H9 (cell line): ENCODE measurements around the gene CAPN9. TPM values are rescaled to one million over a fixed set of nuclear protein-coding genes. Genes with fewer than 3 reads are reported as not detected.

Source experiments
- DNase-seq: peaks from one replicate; pipeline ENCODE4 v3.0.0-alpha.2; 2017
- H2AFZ ChIP-seq: one replicate; pipeline ENCODE4 v1.6.1; 2013; ENCODE audit warnings: mild to moderate bottlenecking, low read length, control low read depth, moderate library complexity
- H2AK5ac ChIP-seq: 2 replicates; pipeline ENCODE4 v1.6.1; 2013; ENCODE audit warnings: low read length, control low read depth, mixed read lengths; ENCODE audit not compliant: insufficient read length
- H2BK120ac ChIP-seq: one replicate; pipeline ENCODE4 v1.6.1; 2013; ENCODE audit warnings: low read depth, mild to moderate bottlenecking, low read length, control low read depth, inconsistent platforms; ENCODE audit not compliant: poor library complexity, severe bottlenecking
- H2BK12ac ChIP-seq: 2 replicates; pipeline ENCODE4 v1.6.1; 2013; ENCODE audit warnings: low read length, control low read depth, mixed read lengths, low read depth; ENCODE audit not compliant: insufficient read length
- H2BK15ac ChIP-seq: 2 replicates; pipeline ENCODE4 v1.6.1; 2013; ENCODE audit warnings: low read depth, low read length, control low read depth
- H2BK20ac ChIP-seq: one replicate; pipeline ENCODE4 v1.6.1; 2013; ENCODE audit warnings: low read depth, mild to moderate bottlenecking, low read length, control low read depth, inconsistent platforms; ENCODE audit not compliant: poor library complexity, severe bottlenecking
- H2BK5ac ChIP-seq: 2 replicates; pipeline ENCODE4 v1.6.1; 2013; ENCODE audit warnings: low read length, control low read depth, mixed read lengths; ENCODE audit not compliant: insufficient read length
- H3K14ac ChIP-seq: 2 replicates; pipeline ENCODE4 v1.6.1; 2013; ENCODE audit warnings: low read length, control low read depth; ENCODE audit not compliant: insufficient read depth
- H3K18ac ChIP-seq: 2 replicates; pipeline ENCODE4 v1.6.1; 2013; ENCODE audit warnings: low read depth, mild to moderate bottlenecking, mixed read lengths, low read length, control low read depth; ENCODE audit not compliant: insufficient read length
- H3K23ac ChIP-seq: 2 replicates; pipeline ENCODE4 v1.6.1; 2013; ENCODE audit warnings: low read length, control low read depth, mixed read lengths, low read depth; ENCODE audit not compliant: insufficient read length
- H3K23me2 ChIP-seq: 2 replicates; pipeline ENCODE4 v1.6.1; 2013; ENCODE audit warnings: low read depth, mild to moderate bottlenecking, mixed read lengths, low read length, control low read depth; ENCODE audit not compliant: insufficient read length, poor library complexity, severe bottlenecking
- H3K27ac ChIP-seq: 2 replicates; pipeline ENCODE4 v1.5.1; 2013; ENCODE audit warnings: low read length, control low read depth, mixed read lengths, low read depth; ENCODE audit not compliant: insufficient read length
- H3K27me3 ChIP-seq: 2 replicates; pipeline ENCODE4 v1.6.1; 2013; ENCODE audit warnings: low read length, control low read depth, inconsistent platforms; ENCODE audit not compliant: insufficient read depth
- H3K4ac ChIP-seq: 2 replicates; pipeline ENCODE4 v1.6.1; 2013; ENCODE audit warnings: low read depth, mild to moderate bottlenecking, control low read depth, inconsistent platforms, low read length, moderate library complexity
- H3K4me1 ChIP-seq: 2 replicates; pipeline ENCODE4 v1.6.1; 2013; ENCODE audit warnings: low read length, control low read depth, inconsistent platforms; ENCODE audit not compliant: insufficient read depth
- H3K4me2 ChIP-seq: 2 replicates; pipeline ENCODE4 v1.6.1; 2013; ENCODE audit warnings: low read length, control low read depth, mixed read lengths; ENCODE audit not compliant: insufficient read length, insufficient read depth
- H3K56ac ChIP-seq: 2 replicates; pipeline ENCODE4 v1.6.1; 2013; ENCODE audit warnings: low read depth, mild to moderate bottlenecking, mixed read lengths, low read length, control low read depth; ENCODE audit not compliant: insufficient read length
- H3K79me1 ChIP-seq: 2 replicates; pipeline ENCODE4 v1.6.1; 2013; ENCODE audit warnings: low read depth, mild to moderate bottlenecking, moderate library complexity, low read length, control low read depth, inconsistent platforms; ENCODE audit not compliant: insufficient read depth, poor library complexity, severe bottlenecking
- H3K79me2 ChIP-seq: 2 replicates; pipeline ENCODE4 v1.6.1; 2013; ENCODE audit warnings: low read length, control low read depth, inconsistent platforms; ENCODE audit not compliant: insufficient read depth
- H3K9ac ChIP-seq: 2 replicates; pipeline ENCODE4 v1.6.1; 2013; ENCODE audit warnings: low read length, control low read depth, mixed read lengths; ENCODE audit not compliant: insufficient read length; ENCODE audit errors: extremely low read depth
- H3K9me3 ChIP-seq: one replicate; pipeline ENCODE4 v1.6.1; 2013; ENCODE audit warnings: low read depth, low read length, inconsistent platforms; ENCODE audit not compliant: control insufficient read depth
- H3T11ph ChIP-seq: one replicate; pipeline ENCODE4 v1.6.1; 2013; ENCODE audit warnings: mild to moderate bottlenecking, low read length, control low read depth, inconsistent platforms
- H4K20me1 ChIP-seq: one replicate; pipeline ENCODE4 v1.6.1; 2013; ENCODE audit not compliant: control insufficient read depth, insufficient read length, insufficient read depth
- H4K5ac ChIP-seq: 2 replicates; pipeline ENCODE4 v1.6.1; 2013; ENCODE audit warnings: low read depth, mild to moderate bottlenecking, mixed read lengths, low read length, control low read depth; ENCODE audit not compliant: insufficient read length
- H4K8ac ChIP-seq: replicated peaks from 2 replicates; pipeline ENCODE4 v1.6.1; 2013; ENCODE audit warnings: low read length, control low read depth, mixed read lengths, low read depth; ENCODE audit not compliant: insufficient read length
- H4K91ac ChIP-seq: 2 replicates; pipeline ENCODE4 v1.6.1; 2013; ENCODE audit warnings: low read depth, mild to moderate bottlenecking, moderate library complexity, mixed read lengths, low read length, control low read depth; ENCODE audit not compliant: insufficient read length
- H3K27ac Mint-ChIP-seq, 3 experiments: 2 replicates in 2 of 3; 3 replicates in 1 of 3; pipeline ENCODE4 v1.8.0; 2020 to 2021; ENCODE audit warnings: mixed read lengths in 3 of 3, mild to moderate bottlenecking in 1 of 3, moderate library complexity in 1 of 3
- H3K27me3 Mint-ChIP-seq: 2 replicates; pipeline ENCODE4 v1.8.0; 2021; ENCODE audit warnings: low read depth, mild to moderate bottlenecking, moderate library complexity, mixed read lengths
- H3K36me3 Mint-ChIP-seq, 3 experiments: 2 replicates in 2 of 3; 3 replicates in 1 of 3; pipeline ENCODE4 v1.8.0; 2020 to 2021; ENCODE audit warnings: low read depth in 3 of 3, mixed read lengths in 3 of 3; ENCODE audit not compliant: insufficient read depth in 1 of 3
- H3K4me1 Mint-ChIP-seq, 2 experiments: 2 replicates each; pipeline ENCODE4 v1.8.0; 2020; ENCODE audit warnings: mixed read lengths in 2 of 2
- H3K4me3 Mint-ChIP-seq, 2 experiments: 2 replicates in 1 of 2; 3 replicates in 1 of 2; pipeline ENCODE4 v1.8.0; 2020 to 2021; ENCODE audit warnings: mild to moderate bottlenecking in 2 of 2, mixed read lengths in 2 of 2, moderate library complexity in 1 of 2
- H3K9me3 Mint-ChIP-seq, 2 experiments: 2 replicates in 1 of 2; 3 replicates in 1 of 2; pipeline ENCODE4 v1.8.0; 2020; ENCODE audit warnings: mild to moderate bottlenecking in 2 of 2, mixed read lengths in 2 of 2, moderate library complexity in 1 of 2
- WGBS: extraction: QIAGEN DNeasy Blood & Tissue Kit; methylation state at CpG from one replicate; pipeline ENCODE4 v1.1.7; 2013; ENCODE audit warnings: missing lambda C conversion rate, low lambda C conversion rate, mixed read lengths; ENCODE audit not compliant: insufficient read length; ENCODE audit errors: extremely low coverage; 5-methylcytosine and 5-hydroxymethylcytosine counted together
- total RNA-seq: library from RNA; stranded (reverse); gene quantifications from 2 replicates; pipeline ENCODE4 v1.2.1, GENCODE V29; 2021
- TF ChIP-seq, protein P1 (sequence below): fragments of 200-600 bp; sonication (generic); conservative IDR thresholded peaks from 3 replicates; pipeline ENCODE4 v1.8.0; 2021; ENCODE audit warnings: antibody characterized with exemption, mild to moderate bottlenecking

Gene CAPN9
- total RNA-seq, 1 experiment from 2014 or later, result 0.22 TPM

GRCh38 chr1:230814949-230815692 lies 67.9 kb downstream of the CAPN9 start:
- H4K5ac ChIP-seq, result no peak overlapping the region
- no peaks in the 10 kb centered on the region for H3K4me1 Mint-ChIP-seq
- no peak overlapping the region for H2BK5ac ChIP-seq
- H3K79me2 ChIP-seq, result no peaks in the 10 kb centered on the region
- no peak overlapping the region for H4K91ac ChIP-seq
- H3K79me1 ChIP-seq, result no peaks in the 10 kb centered on the region
- H3K4me2 ChIP-seq, result no peak overlapping the region
- H2BK12ac ChIP-seq, result no peak overlapping the region
- H3K14ac ChIP-seq, result no peak overlapping the region
- no peak overlapping the region for H2AK5ac ChIP-seq
- no peak overlapping the region for H3K27ac Mint-ChIP-seq
- H3K4me1 ChIP-seq, result no peaks in the 10 kb centered on the region
- no peak overlapping the region for H3K9ac ChIP-seq
- H3K4ac ChIP-seq, result no peak overlapping the region
- H3K56ac ChIP-seq, result no peak overlapping the region
- no peak overlapping the region for H2AFZ ChIP-seq
- TF ChIP-seq, protein P1, sequence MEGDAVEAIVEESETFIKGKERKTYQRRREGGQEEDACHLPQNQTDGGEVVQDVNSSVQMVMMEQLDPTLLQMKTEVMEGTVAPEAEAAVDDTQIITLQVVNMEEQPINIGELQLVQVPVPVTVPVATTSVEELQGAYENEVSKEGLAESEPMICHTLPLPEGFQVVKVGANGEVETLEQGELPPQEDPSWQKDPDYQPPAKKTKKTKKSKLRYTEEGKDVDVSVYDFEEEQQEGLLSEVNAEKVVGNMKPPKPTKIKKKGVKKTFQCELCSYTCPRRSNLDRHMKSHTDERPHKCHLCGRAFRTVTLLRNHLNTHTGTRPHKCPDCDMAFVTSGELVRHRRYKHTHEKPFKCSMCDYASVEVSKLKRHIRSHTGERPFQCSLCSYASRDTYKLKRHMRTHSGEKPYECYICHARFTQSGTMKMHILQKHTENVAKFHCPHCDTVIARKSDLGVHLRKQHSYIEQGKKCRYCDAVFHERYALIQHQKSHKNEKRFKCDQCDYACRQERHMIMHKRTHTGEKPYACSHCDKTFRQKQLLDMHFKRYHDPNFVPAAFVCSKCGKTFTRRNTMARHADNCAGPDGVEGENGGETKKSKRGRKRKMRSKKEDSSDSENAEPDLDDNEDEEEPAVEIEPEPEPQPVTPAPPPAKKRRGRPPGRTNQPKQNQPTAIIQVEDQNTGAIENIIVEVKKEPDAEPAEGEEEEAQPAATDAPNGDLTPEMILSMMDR, result no peak
- peaks cover 0 to 6% (median 0%) of the 10 kb centered on the region in 3 experiments; a peak in 2 of 7 replicates for H3K36me3 Mint-ChIP-seq
- H3K9me3 Mint-ChIP-seq, result peaks cover 12 to 13% of the 10 kb centered on the region in 2 experiments
- H2BK120ac ChIP-seq, result no peak overlapping the region
- DNase-seq, result no peak
- H3K27me3 ChIP-seq, result no peaks in the 10 kb centered on the region
- H4K20me1 ChIP-seq, result no peaks in the 10 kb centered on the region
- H4K8ac ChIP-seq, result no peak overlapping the region
- no peak overlapping the region for H3K23ac ChIP-seq
- H3K9me3 ChIP-seq, result no peaks in the 10 kb centered on the region
- no peaks in the 10 kb centered on the region for H3K23me2 ChIP-seq
- no peak overlapping the region for H3T11ph ChIP-seq
- no peak overlapping the region for H2BK20ac ChIP-seq
- no peak overlapping the region for H2BK15ac ChIP-seq
- H3K27ac ChIP-seq, result no peak overlapping the region
- no CpG with 5 or more reads among the region's 3 CpGs for WGBS
- H3K18ac ChIP-seq, result no peak overlapping the region
- no peak overlapping the region for H3K4me3 Mint-ChIP-seq
- H3K27me3 Mint-ChIP-seq, result peaks cover 71% of the 10 kb centered on the region
